NOMO-1 (cell line): ENCODE results near the gene RPL29.

Experiments
- DNase-seq, 2 experiments: peaks; one replicate each; lab custom pipeline; 2025; ENCODE audit not compliant: unreplicated experiment in 2 of 2; lab: John Stamatoyannopoulos, UW

RPL29 gene

DNA sequence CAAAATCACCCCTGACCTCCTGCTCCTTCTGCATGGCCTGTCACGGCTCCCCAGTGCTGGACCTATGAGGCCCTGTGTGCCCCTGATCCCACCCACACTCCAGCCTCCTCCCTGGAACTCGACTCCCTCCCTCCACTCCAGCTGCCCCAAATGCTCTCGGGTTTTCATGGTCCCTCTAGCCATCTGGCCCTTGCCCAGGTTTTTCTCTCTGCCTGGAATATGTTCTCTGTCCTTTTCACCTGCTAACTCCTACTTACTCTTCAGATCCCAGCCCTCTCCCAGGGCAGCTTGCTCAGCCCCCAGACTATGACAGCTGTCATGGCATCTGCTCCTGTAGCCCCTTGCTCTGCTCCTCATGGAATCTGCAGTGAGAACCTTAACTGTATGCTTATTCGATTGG, 30.3 kb upstream of the RPL29 start:
- DNase-seq = no peak

DNA sequence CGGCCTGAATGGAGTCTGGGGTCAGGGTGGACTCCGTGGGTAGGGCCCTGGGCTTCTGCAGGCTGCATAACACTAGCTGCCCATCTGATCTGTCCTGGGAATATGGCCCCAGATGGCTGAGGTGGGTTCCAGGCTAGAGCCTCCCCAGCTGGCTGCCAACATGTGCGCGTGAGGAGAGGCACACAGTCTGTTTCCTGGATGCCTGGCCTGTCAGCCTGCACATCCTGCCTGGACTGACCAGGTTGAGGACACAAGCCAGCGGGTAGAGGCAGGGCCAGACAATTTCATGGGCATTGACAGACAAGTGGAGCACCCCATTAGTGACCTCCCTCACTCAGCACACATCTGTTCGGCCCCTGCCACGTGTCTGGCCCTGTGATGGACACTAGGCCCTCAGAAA, 29.8 kb upstream of the RPL29 start:
- no peak for DNase-seq

DNA sequence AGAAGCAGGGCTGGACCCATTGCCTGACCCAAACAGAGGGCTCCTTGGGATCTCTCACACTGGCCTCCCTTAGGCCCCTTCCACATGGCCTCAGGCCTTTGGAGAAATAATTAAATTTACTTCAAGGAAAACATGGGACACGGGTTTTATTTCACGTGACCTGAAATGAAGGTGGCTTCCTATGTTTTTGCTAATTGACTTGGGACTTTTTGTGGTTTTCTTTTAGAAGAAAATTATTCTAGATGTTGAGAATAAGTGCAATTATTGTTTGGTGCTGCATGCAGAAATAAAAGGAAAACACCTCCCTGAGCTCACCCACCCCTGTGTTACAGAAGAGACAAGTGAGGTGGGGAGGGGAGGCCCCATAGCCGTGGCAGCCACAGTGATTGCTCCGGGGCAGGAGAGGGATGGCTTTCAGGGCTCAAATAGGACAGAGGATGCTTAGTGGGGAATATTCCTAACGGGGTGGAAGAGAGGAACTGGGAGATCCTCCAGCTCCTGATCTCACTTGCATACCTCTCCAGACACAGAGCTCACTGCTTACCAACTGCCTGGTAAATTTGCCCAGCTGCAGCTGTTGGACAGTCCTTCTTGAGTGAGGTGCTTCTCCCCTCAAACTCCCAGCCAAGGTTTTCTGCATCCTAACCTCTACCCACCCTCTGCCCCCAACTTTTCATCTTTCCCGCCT, 29.2 kb upstream of the RPL29 start:
- DNase-seq = no peak

DNA sequence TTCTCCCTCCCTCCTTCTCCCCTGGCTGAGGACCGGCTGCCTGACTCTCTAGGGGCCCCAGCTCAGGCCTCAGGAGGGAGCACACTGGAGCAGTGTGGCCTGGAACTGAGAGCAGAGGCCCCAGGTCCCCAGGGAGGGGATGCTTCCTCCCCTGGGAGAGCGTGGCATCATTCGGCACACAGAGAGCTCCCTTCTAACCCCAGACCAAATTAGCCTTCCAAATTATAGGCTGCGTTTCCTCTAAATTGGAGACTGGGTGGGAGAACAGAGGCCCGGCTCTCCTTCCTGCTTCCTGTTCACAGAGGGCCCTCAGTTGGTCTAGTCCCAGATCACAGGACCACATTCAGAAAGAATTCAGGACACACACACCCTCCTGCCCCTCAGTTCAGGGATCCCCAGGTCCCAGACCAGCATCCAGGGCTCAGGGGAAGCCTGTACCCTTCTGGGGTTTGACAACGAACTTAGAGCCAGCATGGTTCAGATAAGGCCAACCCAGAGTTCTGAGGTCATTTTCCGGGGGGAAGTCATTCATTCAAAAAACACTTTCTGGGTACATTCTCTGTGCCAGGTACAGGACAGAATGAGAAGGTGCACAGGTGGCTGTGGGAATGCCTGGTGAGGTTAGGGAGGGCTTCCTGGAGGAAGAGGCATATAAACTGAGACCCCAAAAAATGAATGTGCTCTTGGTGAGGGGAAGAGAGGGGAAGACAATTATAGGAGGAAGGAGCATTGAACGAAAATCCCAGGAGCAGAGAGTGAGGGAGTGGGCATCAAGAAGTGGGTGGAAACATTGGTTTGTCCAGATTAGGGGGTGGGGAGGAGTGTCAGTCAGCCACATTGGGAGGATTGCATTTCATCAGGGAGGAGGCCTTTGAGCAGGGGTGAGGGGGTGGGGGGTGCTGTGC, 28.4 kb upstream of the RPL29 start:
- no peak for DNase-seq

DNA sequence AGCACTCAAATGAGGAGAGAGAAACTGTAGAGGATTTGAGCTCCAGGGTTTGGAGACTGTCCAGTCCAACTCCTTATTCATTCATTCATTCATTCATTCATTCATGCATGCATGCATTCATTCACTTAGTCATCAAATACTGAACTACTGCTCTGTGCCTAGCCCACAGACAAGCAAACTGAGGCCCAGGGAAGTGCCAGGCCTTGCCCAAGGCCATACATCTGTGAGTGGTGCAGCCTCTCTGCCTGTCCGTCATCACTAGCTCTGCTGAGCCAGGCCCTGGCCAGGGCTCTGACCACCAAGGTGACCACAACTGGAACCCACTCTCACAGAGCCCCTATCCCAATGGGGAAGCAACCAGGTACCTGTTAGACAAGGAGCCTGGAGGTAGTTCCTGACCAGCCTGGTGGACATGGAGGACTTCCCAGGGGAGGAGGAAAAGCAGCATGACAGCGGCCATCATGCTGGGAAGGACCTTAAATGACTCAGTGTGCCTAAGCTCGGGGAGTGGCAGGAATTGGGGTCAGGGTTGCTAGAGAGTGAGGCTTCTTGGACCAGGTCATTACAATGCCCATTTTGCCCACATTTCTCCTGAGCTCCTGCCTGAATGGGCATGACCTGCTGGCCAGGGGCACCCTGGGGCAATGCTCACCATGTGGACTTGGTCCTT, 27.5 kb upstream of the RPL29 start:
- DNase-seq = no peak

DNA sequence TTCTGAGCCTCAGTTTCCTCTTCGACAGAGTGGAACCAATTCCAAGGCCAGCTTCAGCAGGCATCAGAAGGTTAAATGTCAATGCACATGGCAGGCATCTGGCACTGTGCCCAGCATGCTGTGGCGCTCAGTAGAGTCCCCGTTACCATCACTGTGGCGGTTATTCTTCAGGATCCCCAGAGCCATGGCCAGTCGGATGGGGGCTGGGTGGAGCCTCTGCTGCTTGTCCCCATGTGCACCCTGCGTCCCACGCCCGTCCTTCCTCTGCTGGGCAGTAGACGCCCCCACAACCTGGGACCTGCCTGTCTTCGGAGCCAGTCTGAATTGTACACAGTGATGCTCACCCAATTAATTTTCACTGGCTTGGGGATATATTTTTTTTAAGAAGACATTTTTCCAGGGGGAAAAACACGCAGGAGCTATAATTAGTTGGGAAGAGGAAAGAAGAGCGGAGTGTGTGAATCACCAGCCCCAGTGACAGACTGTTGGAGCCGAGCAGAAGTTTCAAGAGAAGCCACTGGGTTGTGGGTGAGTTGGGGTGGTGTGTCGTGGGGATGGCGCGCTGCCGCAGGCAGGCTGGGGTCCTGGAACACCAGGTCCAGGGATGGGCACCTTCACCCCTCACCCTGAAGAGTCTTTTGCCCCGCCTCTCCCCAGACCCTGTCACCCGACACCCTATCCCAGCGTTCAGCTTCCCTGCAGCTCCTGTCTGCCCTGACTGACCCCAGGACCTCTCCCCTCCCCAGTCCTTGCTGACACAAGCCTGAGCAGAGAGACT, 26.8 kb upstream of the RPL29 start:
- DNase-seq = no peak

DNA sequence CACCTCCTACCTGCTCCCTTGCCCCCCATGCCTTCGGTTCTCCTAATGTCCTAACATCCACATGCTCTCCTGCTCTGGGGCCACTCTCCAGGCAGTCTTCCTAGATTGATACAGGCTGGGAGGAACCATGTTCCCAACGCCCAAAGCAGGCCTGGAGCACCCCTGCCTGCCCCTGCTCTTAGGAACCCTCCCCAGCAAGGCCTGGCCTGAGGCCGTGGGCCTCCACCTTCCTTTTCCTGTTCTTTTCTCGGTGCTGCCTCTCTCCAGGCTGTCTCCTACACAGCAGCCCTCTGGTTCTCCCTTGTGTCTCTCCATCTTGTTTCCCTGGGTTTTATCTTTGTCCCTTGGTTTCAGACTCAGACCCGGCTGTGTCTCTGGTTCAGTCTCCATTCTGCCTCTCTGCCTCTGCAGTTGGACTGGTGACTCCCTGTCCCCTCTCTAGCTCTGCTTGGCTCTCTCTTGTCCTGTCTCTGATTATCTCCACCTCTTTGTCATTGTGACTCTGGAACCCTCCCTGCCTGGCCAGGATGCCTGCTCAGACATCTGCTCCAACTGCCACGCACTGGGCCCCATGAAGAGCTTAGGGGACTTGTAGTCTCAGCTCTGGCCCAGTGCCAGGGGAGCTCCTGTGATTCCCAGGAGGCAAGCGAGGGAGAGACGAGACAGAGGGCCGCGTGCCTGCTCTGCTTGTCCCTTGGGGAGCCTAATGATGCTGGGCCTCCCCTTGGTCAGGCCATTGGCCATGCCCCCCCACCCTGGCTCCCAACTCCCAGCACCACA, 26.0 kb upstream of the RPL29 start:
- DNase-seq = no peak

DNA sequence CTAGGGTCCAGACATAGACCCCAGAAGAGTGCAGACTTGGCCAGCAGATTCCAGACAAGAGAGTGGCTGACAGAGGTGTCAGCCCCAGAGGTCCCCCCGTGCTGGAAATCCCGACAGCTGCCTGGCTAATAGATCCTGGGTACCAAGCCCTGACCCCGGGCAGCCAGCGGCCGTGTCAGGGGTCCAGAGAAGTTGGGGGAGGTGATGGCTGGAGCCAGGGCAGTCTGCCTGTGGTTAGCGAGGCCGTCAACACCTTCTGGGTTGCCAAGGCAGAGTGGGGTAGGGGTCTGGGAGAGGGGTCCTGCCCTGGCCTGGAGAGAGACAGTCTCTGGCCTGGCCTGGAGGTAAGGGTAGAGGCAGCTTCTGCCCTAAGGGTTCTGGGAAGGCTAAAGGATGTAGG, 25.1 kb upstream of the RPL29 start:
- no peak for DNase-seq

DNA sequence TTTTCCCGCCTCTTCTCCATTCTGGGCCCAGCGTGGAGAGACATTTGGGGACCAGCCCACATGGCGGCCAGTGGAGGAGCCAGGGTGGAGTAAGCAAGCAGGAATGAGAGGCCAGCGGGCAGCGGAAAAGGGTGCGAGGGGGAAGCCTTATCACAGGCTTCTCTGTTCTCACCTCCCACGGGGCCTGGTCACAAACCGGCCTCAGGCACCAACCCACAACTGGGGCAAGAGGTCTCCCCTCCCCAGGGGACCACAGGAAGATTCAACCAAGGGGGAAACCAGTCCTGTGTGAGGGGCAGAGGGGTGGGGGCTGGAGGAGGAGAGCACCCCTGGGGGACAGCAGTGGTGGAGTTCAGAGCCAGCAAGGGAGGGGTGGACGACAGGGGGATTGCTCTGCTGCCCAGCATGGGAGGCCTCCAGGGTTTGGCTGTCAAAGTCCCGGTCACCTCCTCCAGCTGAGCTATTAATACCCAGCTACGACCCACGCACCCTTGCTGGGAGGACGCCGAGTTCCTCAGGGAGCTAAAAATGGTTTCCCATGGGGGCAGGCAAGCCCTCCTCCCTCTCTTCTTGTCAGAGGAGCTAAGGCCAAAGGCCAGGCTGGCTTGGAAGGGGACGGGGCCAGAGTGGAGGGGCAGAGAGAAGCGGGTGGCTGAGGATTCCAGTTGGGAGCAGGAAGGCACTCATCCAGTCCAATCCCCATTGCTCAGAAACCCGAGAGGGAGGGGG, 23.8 kb upstream of the RPL29 start:
- DNase-seq = no peak

DNA sequence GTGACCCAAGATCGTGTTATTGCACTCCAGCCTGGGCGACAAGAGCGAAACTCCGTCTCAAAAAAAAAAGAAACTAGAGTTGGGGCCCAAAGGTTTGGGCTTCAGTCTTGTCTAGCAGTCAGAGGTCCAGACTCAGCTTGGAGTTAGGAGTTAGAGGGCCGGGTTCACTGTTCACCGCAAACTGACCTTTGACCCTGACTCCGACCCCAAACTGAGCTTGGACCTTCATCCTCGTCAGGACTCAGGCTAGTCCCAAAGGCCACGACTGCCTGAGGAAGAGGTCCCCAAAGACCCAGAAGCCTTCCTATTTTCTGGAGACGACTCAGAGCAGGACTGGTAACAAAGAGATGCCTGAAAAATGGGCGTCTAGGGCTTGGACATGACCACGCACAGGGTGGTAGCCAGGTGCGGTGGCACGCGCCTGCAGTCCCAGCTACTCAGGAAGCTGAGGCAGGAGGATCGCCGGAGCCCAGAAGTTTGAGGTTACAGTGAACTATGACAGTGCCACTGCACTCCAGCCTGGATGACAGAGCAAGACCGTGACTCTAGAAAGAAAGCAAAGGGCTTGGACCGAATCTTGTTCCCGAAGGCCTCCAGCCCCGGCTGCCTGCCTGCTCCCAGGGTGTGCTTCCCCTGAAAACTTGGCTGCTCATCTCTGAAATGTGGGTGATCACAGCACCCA, 22.8 kb upstream of the RPL29 start:
- DNase-seq = no peak

DNA sequence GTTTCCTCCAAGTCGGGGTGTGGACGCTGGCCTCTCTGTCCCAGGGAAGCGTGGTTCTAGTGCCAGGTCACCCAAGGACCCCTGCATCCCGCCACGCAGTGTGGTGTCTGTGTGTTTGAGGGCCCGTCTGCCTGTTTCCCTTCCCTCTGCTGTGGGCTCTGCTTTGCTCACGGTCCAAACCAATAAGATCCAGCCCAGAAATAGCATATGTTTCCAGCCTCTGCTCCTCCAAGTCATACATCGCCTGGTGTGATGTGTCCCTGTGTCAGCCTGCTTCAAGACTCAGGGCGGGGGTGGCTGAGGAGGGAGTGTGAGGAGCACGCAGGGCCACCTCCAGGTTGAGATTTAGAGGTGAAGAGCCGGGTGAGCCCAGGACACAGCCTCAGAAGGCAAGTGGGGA, 21.9 kb upstream of the RPL29 start:
- DNase-seq = no peak

DNA sequence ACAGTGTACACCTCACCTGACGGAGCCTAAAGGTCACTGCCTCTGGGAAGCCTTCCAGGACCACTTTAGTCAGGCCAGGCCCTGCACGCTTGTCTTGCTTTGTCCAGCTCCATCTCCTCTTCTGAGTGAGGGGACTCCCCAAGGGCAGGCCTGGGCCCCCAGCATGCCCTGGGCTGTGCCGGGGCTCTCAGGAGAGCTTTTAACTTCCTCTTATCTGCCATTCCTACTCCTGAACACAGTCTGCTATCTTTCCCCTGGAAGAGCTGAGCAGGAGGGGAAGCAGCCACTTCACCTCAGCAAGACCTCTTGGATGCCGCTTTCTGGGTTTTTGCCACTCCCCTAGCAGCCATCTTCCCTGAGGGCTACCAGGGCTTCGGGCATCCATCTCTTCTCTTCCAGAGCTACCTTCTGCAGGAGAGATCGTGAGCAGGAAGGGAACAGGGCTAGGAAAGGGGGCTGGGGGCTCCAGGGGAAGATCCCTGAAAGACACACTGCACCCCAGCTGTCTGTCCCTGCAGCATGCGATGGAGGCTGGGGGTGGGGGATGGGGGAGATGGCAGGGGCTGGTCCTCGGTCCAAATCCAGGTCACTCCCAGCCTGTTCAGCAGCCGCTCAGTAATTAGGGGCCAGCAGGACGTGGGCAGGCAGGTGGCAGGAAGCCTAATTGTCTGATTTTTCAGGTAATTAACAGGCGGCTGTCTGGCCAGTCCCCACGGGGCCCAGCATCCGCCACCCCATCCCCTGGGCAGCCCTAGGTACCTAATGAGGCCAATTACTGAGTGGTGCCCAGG, 19.9 kb upstream of the RPL29 start:
- DNase-seq = no peak

DNA sequence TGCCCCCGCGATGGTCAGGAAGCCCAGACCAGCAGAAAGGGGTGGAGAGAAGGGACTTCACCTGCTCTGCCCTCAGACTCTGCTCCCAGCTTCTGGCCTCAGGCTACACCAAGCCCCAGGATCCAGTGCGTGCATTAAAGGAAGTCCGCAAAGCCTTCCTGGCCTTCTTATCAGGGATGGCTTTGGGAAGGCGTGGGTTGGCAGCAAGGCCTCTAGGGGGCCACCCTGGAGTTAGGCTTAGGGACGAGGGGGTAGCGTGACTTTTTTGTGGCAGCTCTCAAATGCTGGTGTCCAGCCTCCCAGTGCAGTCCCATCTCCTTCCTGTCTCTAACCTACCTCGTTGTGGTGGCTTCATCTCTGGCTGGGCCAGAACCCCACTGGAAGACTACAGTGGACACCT, 18.9 kb upstream of the RPL29 start:
- no peak for DNase-seq

DNA sequence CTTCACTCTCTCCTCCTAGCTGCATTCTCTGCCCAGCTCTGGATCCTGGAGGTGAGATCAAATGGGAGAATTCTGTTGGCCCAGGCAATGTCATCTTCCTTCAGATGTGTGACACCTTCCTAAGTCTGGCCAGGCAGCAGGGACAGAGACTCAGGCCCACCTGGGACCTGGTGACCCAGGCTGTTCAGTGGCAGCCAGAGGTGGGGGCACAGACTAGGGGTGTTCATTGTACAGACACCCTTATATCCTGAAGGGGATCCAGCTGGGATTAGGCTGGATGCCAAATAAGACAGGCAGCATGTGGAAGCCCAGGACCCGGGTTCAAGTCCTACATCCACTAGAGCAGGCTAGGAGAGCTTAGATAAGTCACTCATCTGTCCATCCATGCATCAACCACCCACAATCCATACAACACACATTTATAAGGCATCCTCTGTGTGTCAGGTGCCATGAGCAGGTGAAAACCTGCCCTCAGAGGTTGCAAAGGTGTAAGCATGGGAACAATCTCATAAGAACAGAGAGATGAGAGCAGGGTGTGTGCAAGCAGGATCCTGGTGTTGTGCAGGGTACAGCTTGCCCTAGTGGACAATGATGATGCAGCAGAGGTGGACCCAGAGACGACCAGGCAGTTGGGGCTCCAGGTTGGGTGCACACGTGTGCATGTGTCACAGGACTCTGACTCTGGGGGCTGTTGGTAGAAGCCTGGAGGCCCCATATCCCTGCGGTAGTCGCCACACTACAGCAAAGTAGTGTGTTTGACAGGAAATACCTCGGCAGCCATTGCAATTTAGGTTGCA, 18.3 kb upstream of the RPL29 start:
- no peak for DNase-seq

DNA sequence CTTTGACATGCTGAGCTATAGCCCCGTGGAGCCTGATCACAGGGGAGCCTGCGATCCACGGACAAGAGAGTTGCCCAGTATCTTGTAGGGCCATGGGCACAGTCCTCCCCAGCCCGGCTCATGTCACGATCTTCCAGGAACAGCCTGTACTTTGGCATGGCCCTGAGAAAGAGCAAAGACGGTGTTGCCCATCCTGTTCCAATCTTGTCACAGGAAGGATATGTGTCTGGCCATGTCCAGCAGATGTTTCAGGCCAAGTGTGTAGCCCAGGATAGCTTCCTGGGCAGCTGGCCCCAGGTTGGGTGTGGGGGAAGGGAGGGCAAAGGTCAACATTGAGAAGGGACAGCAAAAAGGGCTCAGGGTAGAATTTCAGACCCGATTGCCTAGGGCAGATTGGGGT, 17.0 kb upstream of the RPL29 start:
- DNase-seq = no peak

DNA sequence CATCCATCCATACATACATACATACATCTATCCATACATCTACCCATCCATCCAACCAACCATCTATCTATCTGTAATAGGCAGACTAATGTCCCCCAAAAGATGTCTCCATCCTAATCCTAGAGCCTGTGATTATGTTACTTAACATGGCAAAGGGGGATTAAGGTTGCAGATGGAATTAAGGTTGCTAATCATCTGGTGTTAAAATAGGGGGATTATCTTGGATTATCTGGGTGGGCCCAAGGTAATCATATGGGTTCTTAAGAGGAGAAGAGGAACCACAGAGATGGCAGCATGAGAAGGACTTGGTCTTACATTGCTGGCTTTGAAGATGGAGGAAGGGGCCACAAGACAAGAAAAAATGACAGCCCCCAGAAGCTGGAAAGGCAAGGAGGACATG, 14.7 kb upstream of the RPL29 start:
- DNase-seq = no peak

DNA sequence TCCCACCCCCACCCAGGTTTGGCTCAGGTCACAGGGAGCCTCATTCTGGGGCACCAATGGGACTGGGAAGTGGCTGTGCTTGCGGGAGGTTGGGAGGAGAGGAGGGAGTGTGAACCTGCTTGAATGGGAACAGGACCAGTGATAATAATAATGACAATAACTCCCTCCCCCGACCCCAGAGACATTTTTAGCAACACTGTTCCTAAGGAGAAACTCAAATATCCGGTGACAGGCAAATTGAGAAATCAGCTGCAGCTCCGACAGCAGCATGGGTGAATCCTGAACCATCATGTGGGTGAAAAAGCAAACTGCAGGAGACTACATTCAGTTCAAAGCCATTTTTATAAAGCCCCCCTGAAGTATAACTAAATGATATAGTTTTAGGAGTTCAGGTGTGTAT, 11.6 kb upstream of the RPL29 start:
- DNase-seq = no peak

DNA sequence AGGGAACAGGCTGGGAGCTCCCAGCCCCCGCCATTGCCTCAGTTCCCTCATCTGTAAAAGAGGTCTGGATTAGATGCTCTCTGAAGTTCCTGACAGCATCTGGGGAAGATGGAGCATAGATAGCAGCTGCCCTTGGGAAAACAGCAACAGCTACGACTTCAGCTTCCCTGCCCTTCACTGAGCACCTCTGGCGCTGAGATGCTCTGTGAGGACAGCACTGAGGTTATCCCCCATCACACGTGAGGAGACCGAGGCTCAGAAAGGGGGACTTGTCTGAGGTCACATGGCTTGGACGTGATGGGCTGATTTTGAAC, 11.1 kb upstream of the RPL29 start:
- no peak for DNase-seq
